Measurements from ENCODE around the gene ZNF75A. TPM values are rescaled to one million over a fixed set of nuclear protein-coding genes. Genes with fewer than 3 reads are reported as not detected.

ZNF75A gene
- total RNA-seq, 2 donors from 2014 or later = 34.9 to 41.5 TPM

DNA sequence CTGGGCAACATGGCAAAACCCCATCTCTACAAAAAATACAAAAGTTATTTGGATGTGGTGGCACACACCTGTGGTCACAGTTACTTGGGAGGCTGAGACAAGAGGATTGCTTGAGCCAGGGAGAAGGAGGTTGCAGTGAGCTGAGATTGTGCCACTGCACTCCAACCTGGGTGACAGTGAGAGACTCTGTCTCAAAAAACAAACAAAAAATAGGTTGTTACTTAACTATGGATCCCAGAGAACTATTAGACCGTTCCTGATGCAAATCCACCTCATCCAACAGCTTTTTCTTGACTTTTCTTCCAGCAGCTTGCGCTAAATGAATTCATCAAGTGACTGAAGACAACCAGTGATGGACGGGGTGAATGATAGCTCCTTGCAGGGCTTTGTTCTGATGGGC, 50.3 kb downstream of the ZNF75A start, which contains the start of gene OR2C1:
Gene OR2C1, plus strand, starts transcription at position 301 of the 400 bp plus-strand sequence. Its CDS starts 52 bp downstream, at position 353.
- no peaks in the 10 kb centered on the region for H3K4me1 ChIP-seq (replicated peaks)
- TF ChIP-seq POLR2AphosphoS5 (IDR thresholded peaks at IDR 0.05) = no peak
- TF ChIP-seq, protein P1, sequence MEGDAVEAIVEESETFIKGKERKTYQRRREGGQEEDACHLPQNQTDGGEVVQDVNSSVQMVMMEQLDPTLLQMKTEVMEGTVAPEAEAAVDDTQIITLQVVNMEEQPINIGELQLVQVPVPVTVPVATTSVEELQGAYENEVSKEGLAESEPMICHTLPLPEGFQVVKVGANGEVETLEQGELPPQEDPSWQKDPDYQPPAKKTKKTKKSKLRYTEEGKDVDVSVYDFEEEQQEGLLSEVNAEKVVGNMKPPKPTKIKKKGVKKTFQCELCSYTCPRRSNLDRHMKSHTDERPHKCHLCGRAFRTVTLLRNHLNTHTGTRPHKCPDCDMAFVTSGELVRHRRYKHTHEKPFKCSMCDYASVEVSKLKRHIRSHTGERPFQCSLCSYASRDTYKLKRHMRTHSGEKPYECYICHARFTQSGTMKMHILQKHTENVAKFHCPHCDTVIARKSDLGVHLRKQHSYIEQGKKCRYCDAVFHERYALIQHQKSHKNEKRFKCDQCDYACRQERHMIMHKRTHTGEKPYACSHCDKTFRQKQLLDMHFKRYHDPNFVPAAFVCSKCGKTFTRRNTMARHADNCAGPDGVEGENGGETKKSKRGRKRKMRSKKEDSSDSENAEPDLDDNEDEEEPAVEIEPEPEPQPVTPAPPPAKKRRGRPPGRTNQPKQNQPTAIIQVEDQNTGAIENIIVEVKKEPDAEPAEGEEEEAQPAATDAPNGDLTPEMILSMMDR (IDR thresholded peaks at IDR 0.05) = no peak
- no peak for TF ChIP-seq POLR2A (IDR thresholded peaks at IDR 0.05)
- no peaks in the 10 kb centered on the region for H3K9me3 ChIP-seq
- intact Hi-C loops (cut with DNase I) = no loop called here
- H3K27me3 ChIP-seq (replicated peaks; ENCODE audit: insufficient read depth) = no peaks in the 10 kb centered on the region
- H3K36me3 ChIP-seq = no peaks in the 10 kb centered on the region
- WGBS = 61% methylated on average over 3 of the region's 3 CpGs
- DNase-seq (ENCODE audit: low spot score) = no peak
- no peak within 1 kb of the TSS for H3K4me3 ChIP-seq
- no peak within 1 kb of the TSS for H3K27ac ChIP-seq

DNA sequence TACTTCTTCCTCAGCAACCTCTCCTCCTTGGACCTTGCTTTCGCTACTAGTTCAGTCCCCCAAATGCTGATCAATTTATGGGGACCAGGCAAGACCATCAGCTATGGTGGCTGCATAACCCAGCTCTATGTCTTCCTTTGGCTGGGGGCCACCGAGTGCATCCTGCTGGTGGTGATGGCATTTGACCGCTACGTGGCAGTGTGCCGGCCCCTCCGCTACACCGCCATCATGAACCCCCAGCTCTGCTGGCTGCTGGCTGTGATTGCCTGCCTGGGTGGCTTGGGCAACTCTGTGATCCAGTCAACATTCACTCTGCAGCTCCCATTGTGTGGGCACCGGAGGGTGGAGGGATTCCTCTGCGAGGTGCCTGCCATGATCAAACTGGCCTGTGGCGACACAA, 50.8 kb downstream of the ZNF75A start:
- Histone ChIP-seq H3K4me1 (replicated peaks) (no peaks in the 10 kb centered on the region), H3K27me3 (replicated peaks; ENCODE audit: insufficient read depth) (no peaks in the 10 kb centered on the region), H3K27ac (no peak overlapping the region), H3K36me3 (no peaks in the 10 kb centered on the region), H3K4me3 (no peak overlapping the region), H3K9me3 (no peaks in the 10 kb centered on the region)
- intact Hi-C loops (cut with DNase I) = no loop called here
- 71% methylated on average over 10 of the region's 10 CpGs for WGBS
- TF ChIP-seq POLR2AphosphoS5 (IDR thresholded peaks at IDR 0.05) (no peak), POLR2A (IDR thresholded peaks at IDR 0.05) (no peak)
- TF ChIP-seq, protein P1 (IDR thresholded peaks at IDR 0.05) = no peak
- no peak for DNase-seq (ENCODE audit: low spot score)

DNA sequence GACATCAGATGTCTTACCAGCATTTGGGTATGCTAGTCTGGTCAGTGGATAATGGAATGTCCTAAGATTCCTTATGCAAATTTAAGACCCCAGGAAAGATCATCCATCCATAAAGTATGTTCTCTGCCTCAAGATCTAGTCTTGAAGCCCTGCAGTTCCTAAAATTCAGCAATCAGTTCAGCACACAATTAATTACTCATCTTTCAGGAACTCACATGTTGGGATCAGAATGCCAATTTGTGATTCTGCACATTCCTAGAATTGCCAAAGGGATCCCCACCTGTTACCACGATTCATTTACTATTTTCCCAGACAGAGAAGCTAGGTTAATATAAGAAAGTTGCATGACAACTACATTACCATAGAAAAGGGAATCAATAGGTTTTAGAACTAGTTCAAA, 53.6 kb downstream of the ZNF75A start:
- Histone ChIP-seq H3K4me1 (replicated peaks) (no peaks in the 10 kb centered on the region), H3K36me3 (no peaks in the 10 kb centered on the region), H3K4me3 (no peak overlapping the region), H3K9me3 (no peaks in the 10 kb centered on the region), H3K27me3 (replicated peaks; ENCODE audit: insufficient read depth) (no peaks in the 10 kb centered on the region), H3K27ac (no peak overlapping the region)
- intact Hi-C loops (cut with DNase I) = no loop called here
- TF ChIP-seq POLR2AphosphoS5 (IDR thresholded peaks at IDR 0.05) = no peak
- TF ChIP-seq POLR2A (IDR thresholded peaks at IDR 0.05) = no peak
- TF ChIP-seq, protein P1 (IDR thresholded peaks at IDR 0.05) = no peak
- 0% methylated on average over 1 of the region's 1 CpG for WGBS
- DNase-seq (ENCODE audit: low spot score) = no peak

DNA sequence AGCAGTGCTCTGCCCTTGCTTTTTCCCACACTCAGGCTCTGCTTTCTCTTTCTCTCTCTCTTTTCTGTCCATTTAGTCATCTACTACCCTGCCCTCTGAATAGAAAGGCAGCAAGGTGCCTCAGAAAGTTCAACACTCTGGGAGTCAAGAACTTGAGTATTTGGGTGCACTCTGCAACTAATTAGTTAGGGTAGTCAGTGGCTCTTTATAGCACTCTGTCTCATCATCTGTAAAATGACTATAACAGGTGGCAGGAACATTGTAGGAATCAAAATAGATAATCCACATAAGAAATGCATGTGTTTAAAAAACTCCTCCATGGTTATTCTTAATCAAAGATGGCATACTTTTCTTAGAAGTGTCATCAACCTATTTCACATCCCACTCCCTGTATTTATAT, 57.6 kb downstream of the ZNF75A start:
- no peaks in the 10 kb centered on the region for H3K36me3 ChIP-seq
- H3K4me1 ChIP-seq (replicated peaks) = no peaks in the 10 kb centered on the region
- H3K27me3 ChIP-seq (replicated peaks; ENCODE audit: insufficient read depth) = no peaks in the 10 kb centered on the region
- TF ChIP-seq POLR2AphosphoS5 (IDR thresholded peaks at IDR 0.05) (no peak), POLR2A (IDR thresholded peaks at IDR 0.05) (no peak)
- TF ChIP-seq, protein P1 (IDR thresholded peaks at IDR 0.05) = no peak
- no peak overlapping the region for H3K27ac ChIP-seq
- H3K9me3 ChIP-seq = no peaks in the 10 kb centered on the region
- DNase-seq (ENCODE audit: low spot score) = no peak
- H3K4me3 ChIP-seq = no peak overlapping the region
- intact Hi-C loops (cut with DNase I) = no loop called here

DNA sequence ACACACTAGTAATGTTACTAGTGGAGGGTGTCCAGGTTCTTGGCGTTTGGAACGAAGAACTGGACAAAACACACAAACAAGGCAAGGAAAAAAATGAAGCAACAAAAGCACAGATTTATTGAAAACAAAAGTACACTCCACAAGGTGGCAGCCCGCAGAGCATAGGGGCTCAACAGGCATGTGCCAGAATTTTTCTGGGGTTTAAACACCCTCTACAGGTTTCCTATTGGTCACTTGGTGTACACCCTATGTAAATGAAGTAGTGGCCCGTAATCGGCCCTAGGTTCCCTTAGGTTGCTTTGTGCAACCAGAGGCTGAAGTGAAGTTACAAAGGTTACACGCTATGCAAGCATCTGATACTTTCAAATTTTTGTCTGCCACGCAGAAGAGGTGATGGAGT, 58.5 kb downstream of the ZNF75A start:
- WGBS = 94% methylated on average over 7 of the region's 7 CpGs

More for the DNA sequence above, 58.5 kb downstream of the ZNF75A start:
- Histone ChIP-seq H3K27me3 (replicated peaks; ENCODE audit: insufficient read depth) (no peaks in the 10 kb centered on the region), H3K4me1 (replicated peaks) (no peaks in the 10 kb centered on the region), H3K9me3 (no peaks in the 10 kb centered on the region), H3K27ac (no peak overlapping the region), H3K36me3 (no peaks in the 10 kb centered on the region), H3K4me3 (no peak overlapping the region)
- DNase-seq (ENCODE audit: low spot score) = no peak
- intact Hi-C loops (cut with DNase I) = no loop called here
- TF ChIP-seq POLR2AphosphoS5 (IDR thresholded peaks at IDR 0.05) = no peak
- TF ChIP-seq, protein P1 (IDR thresholded peaks at IDR 0.05) = no peak
- TF ChIP-seq POLR2A (IDR thresholded peaks at IDR 0.05) = no peak
